ES-I3 (cell line): ENCODE results near the gene CYP26B1.

Experiments used
- H3K36me3 ChIP-seq: 2 replicates; pipeline ENCODE4 v1.6.1; 2013; ENCODE audit warnings: mild to moderate bottlenecking, low read length, control low read depth, moderate library complexity; ENCODE audit not compliant: insufficient read depth
- H3K4me1 ChIP-seq: 2 replicates; pipeline ENCODE4 v1.6.1; 2013; ENCODE audit warnings: mild to moderate bottlenecking, control low read depth, low read length; ENCODE audit not compliant: insufficient read depth
- H3K9ac ChIP-seq: 2 replicates; pipeline ENCODE4 v1.6.1; 2013; ENCODE audit warnings: low read depth, mild to moderate bottlenecking, low read length, moderate library complexity
- H3K9me3 ChIP-seq: 2 replicates; pipeline ENCODE4 v1.6.1; 2013; ENCODE audit warnings: mild to moderate bottlenecking, low read length, moderate library complexity; ENCODE audit not compliant: control insufficient read depth, insufficient read depth

Gene CYP26B1

DNA sequence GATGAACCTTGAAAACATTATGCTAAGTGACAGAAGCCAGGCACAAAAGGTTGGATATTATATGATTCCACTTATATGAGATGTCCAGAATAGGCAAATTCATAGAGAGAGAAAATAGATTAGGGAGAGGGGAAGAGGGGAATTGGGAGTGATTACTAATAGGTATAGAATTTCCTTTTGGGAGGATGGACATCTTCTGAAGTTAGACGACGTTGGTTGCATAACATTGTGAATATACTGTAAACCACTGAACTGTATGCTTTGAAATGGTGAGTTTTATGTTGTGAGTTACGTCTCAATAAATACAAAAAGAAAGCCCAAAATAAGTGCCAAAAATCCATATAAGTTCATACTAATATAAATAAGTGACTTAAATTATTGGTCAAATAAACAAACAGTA lies 18.6 kb upstream of the CYP26B1 start:
- Histone ChIP-seq H3K4me1 (no peaks in the 10 kb centered on the region), H3K9me3 (no peaks in the 10 kb centered on the region), H3K36me3 (no peaks in the 10 kb centered on the region), H3K9ac (no peak overlapping the region)

DNA sequence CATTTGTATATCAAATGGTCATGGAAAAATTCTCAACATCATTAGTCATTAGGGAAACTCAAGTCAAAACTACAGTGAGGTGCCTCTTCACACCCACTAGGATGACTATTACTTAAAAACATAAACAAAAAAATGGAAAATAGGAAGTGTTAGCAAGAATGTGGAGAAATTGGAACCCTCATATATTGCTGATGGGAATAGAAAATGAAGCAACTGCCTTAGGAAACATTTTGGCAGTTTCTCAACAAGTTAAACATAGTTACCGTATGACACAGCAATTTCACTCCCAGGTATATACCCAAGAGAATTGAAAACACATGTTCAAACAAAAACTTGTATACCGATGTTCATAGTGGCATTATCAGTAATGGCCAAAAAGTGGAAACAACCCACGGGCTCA lies 18.1 kb upstream of the CYP26B1 start:
- H3K4me1 ChIP-seq, result no peaks in the 10 kb centered on the region
- no peaks in the 10 kb centered on the region for H3K9me3 ChIP-seq
- no peak overlapping the region for H3K9ac ChIP-seq

DNA sequence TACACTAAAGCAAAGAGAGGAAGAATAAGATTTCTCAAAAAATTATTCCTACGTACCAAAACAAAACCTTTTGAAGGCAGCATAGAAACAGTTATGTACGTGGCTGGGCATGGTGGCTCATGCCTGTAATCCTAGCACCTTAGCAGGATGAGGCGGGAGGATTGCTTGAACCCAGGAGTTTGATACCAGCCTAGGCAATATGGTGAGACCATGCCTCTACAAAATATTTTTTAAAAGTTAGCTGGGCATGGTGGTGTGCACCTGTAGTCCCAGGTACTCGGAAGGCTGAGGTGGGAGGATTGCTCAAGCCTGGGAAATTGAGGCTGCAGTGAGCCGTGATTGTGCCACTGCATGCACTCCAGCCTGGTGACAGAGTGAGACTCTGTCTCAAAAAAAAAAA lies 14.9 kb upstream of the CYP26B1 start:
- Histone ChIP-seq H3K9ac (no peak overlapping the region), H3K4me1 (no peaks in the 10 kb centered on the region), H3K36me3 (no peaks in the 10 kb centered on the region), H3K9me3 (no peaks in the 10 kb centered on the region)

More for the DNA sequence above, 18.1 kb upstream of the CYP26B1 start:
- no peaks in the 10 kb centered on the region for H3K36me3 ChIP-seq

DNA sequence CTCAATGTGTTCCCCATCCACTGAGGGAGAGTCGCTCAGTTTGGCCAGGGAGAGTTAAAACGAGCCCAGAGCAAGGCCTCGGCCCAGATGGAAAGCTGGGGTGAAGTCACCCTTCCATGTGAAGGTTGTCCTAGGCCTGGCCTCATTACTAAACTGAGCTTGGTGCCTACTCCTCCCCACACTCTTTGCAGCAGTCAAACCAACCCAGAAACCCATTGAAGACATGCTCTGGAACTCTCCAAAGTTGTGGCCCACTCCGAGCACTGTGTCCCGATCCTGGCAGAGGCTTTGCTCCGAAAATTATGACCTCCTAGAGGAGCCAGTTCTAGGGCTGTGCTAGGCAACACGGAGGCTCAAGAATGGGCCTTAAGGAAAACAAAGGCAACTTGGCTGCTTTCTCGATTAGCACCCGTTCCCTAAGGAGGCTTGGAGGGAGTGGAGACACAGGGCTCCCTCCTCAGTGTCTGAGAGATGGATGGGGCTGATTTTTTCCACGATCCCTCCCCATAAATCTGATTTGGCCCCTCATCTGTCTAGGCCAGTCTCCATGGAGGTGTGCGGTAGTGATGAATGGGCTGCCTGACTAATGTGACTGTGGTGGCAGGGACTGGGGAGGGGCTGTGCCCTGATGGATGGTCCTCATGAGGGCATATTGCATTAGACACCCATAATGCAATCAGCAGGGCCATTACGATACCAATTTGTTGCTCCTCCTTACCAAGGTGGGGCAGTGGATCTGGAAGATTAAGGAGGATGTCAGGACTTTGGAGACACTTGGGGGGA lies 11.7 kb upstream of the CYP26B1 start:
- Histone ChIP-seq H3K9me3 (no peaks in the 10 kb centered on the region), H3K36me3 (no peaks in the 10 kb centered on the region)

DNA sequence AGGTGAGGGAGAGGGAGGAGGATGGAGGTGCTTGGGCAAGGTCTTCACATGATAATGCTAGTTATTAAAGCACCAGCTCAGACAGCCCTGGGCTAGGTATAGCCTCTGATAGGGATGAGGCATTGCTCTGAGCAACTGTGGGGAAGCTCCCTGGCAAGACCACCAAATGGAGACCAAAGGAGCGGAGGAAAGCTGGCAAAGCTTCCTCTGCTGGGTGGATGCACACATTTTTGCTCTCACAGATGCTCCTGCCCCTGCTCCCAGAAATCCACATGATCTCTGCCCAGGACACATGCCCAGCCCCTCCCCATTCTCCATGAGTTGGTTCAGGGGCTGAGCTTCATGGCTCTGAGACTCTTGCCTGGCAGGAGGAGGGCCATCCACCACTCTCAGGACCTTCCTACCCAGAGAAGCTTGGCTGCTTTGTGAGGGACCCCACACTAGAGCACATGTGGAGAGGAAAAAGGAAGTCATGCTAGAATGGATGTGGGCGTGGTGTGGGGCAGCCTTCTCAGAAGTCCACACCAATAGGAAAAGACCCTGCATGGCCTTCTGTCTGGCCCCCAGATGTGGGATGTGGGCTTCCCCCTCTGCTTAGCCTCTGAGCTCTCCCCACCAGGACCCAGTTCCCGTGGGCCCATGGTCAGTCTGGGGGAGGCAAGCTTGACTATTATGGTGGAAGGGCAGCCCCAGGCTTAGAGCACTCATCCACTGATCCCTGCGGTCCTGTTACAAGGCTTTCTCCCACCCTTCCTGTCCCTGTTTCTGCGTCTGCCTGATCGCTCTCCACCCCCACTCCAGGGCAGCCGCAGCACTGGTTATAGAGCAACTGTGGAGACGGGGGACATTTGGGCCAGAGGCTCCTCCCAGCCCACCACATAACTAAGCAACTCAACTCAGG lies 10.5 kb upstream of the CYP26B1 start:
- H3K9me3 ChIP-seq, result no peaks in the 10 kb centered on the region
- no peaks in the 10 kb centered on the region for H3K4me1 ChIP-seq
- H3K9ac ChIP-seq, result no peak overlapping the region
- H3K36me3 ChIP-seq, result no peaks in the 10 kb centered on the region

More for the DNA sequence above, 11.7 kb upstream of the CYP26B1 start:
- Histone ChIP-seq H3K4me1 (no peaks in the 10 kb centered on the region), H3K9ac (no peak overlapping the region)

DNA sequence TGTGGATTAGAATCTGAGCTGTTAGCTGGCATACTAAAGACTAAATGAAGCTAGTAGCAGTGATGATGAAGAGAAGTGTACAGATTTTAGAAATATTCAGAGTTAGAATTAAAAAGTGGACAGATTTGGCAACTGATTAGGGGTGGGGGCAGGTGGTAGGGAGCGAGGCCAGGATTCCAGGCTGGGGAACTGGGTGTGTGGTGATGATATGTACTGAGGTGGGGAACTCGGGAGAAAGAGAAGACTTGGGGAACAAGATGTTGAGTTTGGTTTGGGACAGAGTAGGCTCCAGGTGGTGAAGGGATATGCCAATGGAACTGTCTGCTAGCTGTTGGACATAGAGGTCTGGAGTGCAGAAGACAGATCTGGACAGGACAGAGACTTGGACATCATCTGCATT lies 9.2 kb upstream of the CYP26B1 start:
- Histone ChIP-seq H3K9me3 (no peaks in the 10 kb centered on the region), H3K9ac (no peak overlapping the region), H3K36me3 (no peaks in the 10 kb centered on the region), H3K4me1 (no peaks in the 10 kb centered on the region)

DNA sequence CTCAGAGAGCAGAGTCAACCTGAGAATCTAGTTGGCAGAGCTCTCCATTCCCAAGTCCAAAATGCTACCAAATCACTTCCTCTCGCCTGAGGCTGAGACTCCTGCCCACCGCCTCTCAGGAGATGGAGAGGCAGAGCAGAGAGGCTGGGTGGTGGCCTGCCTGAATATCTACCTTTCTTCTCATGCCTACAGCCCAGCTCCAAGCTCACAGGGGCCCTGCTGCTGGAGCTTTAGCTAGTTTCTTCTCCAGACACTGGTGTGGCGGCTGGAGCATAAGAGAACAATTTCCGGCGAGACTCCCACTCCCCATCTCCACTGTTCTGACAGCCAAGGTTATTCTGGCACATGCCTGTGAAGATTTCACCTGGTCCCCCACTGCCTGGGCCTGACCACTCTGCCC lies 8.1 kb upstream of the CYP26B1 start:
- H3K9ac ChIP-seq, result no peak overlapping the region
- no peaks in the 10 kb centered on the region for H3K9me3 ChIP-seq
- no peaks in the 10 kb centered on the region for H3K36me3 ChIP-seq
- H3K4me1 ChIP-seq, result no peaks in the 10 kb centered on the region

DNA sequence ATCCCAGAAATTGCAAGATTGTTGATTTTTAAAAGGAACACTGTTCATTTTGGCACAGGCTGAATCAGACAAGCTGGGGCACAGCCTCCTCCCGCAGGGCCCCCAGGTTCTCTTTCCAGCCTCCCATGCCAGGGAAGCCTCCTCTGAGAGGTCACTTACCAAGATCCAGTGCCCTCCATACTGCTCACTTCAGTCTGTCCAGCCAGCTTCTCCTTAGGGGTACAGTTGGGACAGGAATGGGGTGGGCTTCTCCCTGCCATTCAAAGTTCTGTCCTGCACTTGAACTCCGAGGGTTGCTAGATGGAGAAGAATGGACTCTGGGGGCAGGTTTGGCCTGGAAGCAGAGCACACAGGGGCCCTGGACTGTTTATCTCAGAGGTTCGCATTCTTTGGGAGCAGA lies 7.5 kb upstream of the CYP26B1 start:
- Histone ChIP-seq H3K36me3 (no peaks in the 10 kb centered on the region), H3K9ac (no peak overlapping the region), H3K9me3 (no peaks in the 10 kb centered on the region), H3K4me1 (no peaks in the 10 kb centered on the region)

DNA sequence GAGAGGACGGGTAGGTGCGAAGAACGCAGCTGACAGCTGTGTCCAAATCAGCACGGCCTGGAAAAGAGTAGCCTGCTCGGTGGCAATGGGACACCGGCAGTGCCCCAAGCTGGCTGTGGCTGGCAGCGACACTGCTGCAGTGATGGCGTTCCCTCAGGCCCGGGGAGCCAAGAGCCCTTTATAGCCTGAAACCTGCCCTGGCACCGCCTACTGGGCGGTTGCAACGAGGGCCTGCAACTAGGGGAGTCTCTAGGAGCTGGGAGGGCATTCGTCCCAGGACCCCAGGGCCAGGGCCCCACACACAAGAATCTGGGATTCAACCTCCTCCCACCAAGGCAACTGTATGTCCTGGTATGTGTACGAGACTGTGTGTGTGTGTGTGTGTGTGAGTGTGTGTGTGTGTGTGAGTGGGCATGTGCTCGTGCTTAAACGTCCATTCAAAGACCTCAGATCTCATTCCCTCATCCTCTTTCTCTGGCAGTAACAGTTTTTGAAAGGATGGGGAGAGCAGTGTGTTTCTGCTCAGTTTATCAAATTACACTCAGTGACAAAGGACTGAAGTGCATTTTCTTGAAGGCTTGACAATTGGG lies 6.8 kb upstream of the CYP26B1 start:
- H3K4me1 ChIP-seq, result no peaks in the 10 kb centered on the region
- no peaks in the 10 kb centered on the region for H3K9me3 ChIP-seq
- no peaks in the 10 kb centered on the region for H3K36me3 ChIP-seq
- no peak overlapping the region for H3K9ac ChIP-seq

DNA sequence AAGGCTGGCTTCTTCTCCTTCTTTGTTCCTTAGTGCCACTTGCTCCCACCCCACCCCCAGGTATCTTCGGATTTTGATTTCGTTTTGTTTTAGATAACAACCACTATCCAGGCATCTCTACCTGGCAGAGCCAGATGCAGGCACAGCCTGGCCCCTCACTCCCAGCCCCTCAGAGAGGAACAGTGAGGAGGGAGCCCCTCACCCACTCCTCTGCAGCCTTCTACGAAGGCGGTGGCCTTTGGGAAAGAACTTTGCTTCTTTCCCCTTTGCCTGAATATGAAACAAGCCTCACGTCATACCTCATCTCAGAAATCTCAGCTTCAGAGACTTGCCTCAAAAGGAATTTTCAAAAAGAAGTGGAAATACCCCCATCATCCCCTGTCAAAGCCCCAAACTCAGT lies 6.3 kb upstream of the CYP26B1 start:
- no peak overlapping the region for H3K9ac ChIP-seq
- H3K4me1 ChIP-seq, result no peaks in the 10 kb centered on the region
- H3K36me3 ChIP-seq, result no peaks in the 10 kb centered on the region
- no peaks in the 10 kb centered on the region for H3K9me3 ChIP-seq

DNA sequence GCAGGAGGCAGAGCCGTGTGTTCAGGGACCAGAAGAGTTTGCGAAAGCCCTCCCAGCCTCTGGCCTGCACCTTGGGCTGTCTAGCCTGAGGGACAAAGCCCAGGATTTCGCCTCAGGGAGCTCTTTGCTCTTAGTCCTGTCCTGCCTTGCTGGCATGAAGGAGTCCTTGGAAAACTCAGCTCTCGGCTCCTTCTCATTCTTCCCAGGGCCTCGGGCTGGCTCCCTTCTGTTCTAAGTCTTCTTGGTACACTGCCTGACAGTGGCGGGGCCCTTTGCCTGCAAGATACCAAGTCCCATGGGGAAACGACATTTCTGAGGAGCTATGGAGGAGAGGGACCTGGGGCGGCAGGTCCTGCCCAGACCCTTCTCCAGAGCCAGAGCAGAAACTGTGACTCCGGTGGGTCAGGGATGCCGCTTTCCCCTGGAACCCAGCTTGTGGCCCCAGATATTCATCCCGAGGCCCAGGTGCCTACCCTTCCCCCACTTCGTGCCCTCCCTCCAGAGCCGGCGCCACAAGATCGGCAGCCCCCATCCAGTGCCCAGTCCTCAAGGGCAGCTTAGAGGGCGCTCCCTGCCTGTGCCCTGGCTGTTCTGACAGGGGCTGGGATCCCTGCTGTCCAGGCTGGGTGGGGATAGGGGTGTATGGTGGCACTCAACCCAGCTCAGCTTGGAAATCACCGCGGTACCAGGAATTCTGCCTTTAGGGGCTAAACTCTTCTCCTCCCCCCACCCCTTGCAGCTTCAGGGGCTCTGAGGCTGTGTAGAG lies 5.5 kb upstream of the CYP26B1 start:
- Histone ChIP-seq H3K9ac (no peak overlapping the region), H3K36me3 (no peaks in the 10 kb centered on the region), H3K4me1 (no peaks in the 10 kb centered on the region), H3K9me3 (no peaks in the 10 kb centered on the region)

DNA sequence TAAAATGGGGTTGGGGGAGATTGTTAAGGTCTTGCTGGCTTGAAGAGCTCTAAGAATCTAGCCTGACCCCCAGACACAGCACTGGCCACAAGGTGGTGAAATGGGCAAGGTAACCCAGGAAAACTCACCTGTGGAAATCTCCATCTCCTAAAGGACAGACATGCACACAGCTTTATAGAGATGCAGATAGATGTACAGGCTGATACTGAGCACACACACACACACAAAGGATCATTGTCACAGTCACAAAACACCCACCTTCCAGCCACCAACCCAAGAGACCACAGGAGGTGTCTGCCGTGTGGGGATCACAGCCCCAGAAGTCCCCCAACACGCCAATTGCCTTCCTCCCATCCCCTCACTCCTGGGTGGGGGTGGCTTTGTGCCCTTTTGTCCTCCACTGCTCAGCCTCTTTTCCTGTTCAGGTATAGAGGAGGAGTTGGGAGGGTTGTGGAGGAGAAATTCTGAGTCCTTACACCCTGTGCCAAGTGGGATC lies 3.2 kb upstream of the CYP26B1 start:
- Histone ChIP-seq H3K9ac (no peak overlapping the region), H3K36me3 (no peaks in the 10 kb centered on the region), H3K4me1 (no peaks in the 10 kb centered on the region; the same call in 1 of the 2 replicates), H3K9me3 (no peaks in the 10 kb centered on the region)

DNA sequence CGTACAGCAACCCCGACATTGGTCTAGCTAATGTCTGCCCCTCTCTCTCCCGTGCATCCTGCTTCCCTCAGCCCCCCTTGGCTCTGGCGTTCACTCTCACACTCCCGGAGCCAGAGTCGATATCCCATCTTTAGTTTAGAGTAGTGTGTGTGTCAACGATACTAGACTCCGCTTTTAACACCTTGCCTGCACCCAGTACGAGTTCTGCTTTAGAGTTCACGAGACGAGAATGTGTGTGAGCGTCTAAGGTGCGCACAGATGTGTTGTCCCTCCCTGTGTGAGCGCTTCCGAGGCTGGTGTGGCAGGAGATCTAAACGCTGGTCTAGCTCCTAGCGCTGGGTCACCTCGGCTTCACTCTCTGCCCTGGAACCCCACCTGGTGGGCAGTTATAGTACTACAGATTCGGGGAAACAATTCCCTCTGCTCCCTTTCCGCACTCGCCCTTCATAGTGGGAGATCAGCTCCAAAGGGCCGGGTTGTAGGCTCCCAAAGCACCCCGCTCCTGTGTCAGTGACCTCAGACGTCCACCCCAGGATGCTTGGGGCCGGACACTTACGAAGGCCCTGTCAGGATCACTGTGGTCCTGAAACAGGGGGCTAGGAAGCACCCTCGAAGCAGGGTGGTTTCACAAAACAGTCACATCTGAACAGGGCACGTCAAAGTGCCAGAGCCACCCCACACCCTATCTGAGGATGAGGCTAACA lies 2.6 kb upstream of the CYP26B1 start:
- H3K4me1 ChIP-seq, result no peaks in the 10 kb centered on the region; the same call in 1 of the 2 replicates
- no peaks in the 10 kb centered on the region for H3K9me3 ChIP-seq
- H3K9ac ChIP-seq, result peak overlapping the region; percentile 14; the same call in 1 of the 2 replicates
- H3K36me3 ChIP-seq, result no peaks in the 10 kb centered on the region
